IPS-NIHi7 (cell line): ENCODE data around the gene GHR.

Experiments used
- DNase-seq: peaks from one replicate; pipeline ENCODE4 v3.0.0; 2012; ENCODE audit warnings: mixed read lengths; ENCODE audit errors: extremely low spot score

Gene GHR

DNA sequence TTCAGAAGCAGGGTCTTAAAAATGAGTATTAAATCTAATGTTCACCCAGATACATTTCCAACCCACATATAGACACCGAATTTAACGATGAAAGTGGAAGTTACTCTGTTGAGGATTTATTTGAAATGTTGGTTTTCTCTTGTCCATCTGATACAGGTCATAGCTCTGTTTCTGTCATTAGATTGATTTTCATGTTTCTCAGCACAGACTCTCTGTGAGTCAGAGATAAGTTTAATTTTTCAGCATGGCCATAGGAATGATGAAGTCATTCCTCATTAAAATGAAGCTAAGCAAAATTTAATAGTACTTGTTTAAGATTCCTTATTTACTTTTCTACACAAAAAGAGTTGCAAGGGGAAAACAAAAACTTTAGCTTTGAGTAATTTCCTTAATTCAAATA, 38.8 kb downstream of the GHR start:
- DNase-seq: no peak

GRCh38 chr5:42467572-42467971, 44.3 kb downstream of the GHR start:
- no peak for DNase-seq

DNA sequence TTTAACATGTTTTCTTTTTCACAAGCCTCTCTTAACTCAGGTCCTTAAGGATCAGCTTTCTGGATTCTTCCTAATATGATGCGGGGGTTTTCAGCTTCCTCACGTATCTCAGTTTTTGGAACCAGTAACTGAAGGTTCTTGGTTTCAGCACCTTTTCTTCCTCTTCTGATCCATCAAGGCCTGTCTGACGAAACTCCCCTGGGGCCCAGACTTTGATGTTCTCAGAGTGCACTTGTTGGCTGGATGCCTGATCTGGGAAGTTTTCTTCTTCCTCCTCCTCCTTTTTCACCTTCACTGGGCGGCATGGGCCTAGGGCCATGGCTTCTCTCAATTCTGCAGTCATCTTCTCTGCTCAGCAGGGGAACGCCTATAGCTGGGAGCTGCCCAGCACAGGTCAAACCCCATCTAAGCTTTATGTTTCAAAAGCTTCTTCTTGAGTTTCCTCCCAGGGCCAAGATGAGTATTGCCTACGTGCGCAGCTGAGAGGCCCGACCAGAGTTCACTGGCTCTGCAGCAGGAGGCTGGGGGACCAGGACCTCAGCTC, 44.8 kb downstream of the GHR start:
- DNase-seq: no peak

DNA sequence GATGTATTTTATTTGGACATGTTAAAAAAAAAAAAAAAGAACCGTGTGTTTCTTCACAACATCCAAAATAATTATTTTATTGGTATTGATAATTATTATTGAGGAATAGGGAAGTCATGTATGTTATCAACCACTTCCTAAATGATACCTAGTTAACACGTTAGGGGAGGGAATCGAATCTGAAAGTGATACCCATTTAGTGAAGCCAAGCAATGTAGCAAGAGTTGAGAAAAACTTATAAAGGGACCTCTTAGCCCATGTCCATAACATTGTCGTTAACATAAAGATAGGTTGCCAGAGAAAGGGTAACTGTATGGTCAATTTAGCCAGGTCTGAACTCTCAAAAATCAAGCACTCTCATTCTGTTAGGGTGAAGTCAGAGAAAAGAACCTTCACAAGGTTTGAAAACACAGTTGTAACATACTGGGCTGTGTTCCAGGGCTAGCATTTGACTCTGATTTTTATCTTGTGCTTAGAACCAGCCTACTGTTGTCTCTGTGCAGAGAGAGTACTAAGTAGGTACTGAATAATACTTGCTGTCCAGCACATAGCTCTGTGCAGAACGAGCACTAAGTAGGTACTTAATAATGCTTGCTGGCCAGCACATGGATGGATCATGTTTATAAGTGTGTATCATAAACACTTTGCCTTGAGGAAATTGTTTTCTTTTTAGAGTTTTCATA, 60.4 kb downstream of the GHR start:
- no peak for DNase-seq

GRCh38 chr5:42487077-42487476, 63.8 kb downstream of the GHR start:
- no peak for DNase-seq

GRCh38 chr5:42487821-42488220, 64.6 kb downstream of the GHR start:
- DNase-seq: no peak

- no peak for DNase-seq
Observed at GRCh38 chr5:42490831-42491230, 67.6 kb downstream of the GHR start.

- peak; percentile 33 for DNase-seq
Observed at GRCh38 chr5:42491699-42492098, 68.5 kb downstream of the GHR start.

- DNase-seq: no peak
Observed at GRCh38 chr5:42492974-42493373, 69.7 kb downstream of the GHR start.

DNA sequence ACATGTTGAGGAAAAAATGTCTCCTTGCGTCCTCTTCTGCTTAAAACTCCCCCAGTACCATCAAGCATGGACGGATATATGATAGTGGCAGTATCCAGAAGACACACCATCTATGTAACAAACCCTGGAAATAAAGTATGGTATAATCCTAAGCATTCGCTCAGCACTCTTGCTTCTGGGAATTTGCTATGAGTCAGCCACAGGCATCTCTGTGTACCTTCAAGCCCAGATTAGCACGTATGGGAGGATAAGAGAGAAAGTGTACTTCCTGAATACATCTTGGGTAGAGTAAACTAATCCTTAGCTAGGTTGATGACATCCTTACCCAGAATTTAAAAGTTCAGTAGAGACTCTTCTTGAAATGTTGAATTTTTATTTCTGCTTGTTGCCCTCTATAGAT, 71.2 kb downstream of the GHR start:
- no peak for DNase-seq

DNA sequence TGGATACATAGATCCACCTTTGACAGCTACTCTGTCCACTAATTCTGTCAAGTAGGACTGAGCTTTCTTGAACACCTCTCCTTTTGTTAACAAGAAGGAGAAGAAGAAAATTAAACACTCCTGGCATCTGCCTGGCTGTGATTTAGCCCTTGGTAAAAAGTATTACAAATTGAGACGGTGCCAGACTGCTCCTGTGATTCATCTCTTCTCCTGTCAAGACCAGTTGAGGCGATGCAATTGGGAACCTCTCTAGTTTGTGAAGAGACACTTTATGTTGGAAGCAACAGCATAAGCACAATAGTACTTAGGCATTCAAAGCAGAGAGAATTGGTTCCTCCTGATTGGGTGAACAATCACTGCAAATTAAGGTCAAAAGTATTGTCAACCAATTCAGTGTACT, 72.7 kb downstream of the GHR start:
- no peak for DNase-seq

- no peak for DNase-seq
Observed at GRCh38 chr5:42496397-42497156, 73.3 kb downstream of the GHR start.

GRCh38 chr5:42498000-42498399, 74.8 kb downstream of the GHR start:
- no peak for DNase-seq

DNA sequence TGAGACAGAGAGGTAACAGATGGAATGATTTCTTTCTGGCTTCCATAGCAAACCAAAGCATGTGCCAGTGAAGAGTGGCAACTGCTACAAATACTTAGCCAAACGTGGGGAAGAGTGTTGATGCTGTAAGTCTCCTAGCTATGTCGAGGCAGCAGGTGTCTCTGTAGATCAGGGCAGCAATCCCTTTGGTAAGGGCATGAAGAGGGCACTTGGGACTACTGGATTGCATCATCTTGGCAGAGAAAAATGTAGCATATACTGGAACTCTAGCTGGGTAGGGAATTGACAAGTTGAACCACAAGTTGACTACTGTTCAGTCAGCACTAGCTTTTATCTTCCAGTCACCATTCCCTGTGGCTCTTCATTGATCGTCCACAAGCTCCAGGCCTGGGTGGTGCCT, 75.8 kb downstream of the GHR start:
- no peak for DNase-seq

DNA sequence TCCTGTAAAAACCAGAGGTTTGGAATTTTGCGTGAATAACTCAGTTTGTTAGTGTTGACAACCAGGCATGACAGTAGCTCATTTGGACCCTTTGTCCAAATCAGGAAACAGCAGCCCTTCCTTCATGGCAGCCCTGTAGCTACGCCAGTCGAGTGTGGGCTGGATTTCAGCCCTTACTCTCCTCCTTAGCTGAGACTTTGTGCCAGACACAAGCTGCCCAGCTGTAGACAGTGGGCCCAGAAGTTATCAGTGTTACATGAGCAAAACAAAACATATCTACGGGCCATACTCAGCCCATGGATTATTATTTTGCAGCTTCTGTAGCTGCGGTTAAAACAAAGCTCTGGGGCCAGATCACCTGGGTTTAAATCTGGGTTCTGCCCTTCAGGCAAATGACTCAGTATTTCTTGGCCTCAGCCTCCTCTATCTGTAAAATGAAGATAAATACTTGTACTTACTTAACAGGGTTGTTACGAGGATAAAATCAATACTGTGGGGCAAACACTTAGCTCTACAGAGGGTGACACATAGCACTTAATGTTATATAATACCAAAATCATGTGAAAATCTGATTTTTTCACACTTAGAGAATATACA, 76.9 kb downstream of the GHR start:
- DNase-seq: no peak

- no peak for DNase-seq
Observed at GRCh38 chr5:42502613-42503470, 79.6 kb downstream of the GHR start.

- no peak for DNase-seq
Observed at GRCh38 chr5:42506662-42507061, 83.4 kb downstream of the GHR start.

- DNase-seq: peak; percentile 66
Observed at GRCh38 chr5:42507451-42508097, 84.3 kb downstream of the GHR start.

GRCh38 chr5:42513246-42513645, 90.0 kb downstream of the GHR start:
- DNase-seq: no peak

GRCh38 chr5:42514754-42515153, 91.5 kb downstream of the GHR start:
- DNase-seq: no peak

GRCh38 chr5:42515504-42515903, 92.3 kb downstream of the GHR start:
- DNase-seq: no peak
